Endothelial cell of umbilical vein (primary cell): ENCODE results near the gene RASSF5. TPM values are rescaled to one million over a fixed set of nuclear protein-coding genes. Genes with fewer than 3 reads are reported as not detected.

Source experiments
- BruUV-seq: library from RNA; stranded (reverse); fragments of 400-500 nt; replicated peaks from 2 replicates; lab custom pipeline; 2021; lab: Mats Ljungman, UMichigan
- CTCF ChIA-PET: fragments of 300-600, 350-600 bp; sonication (Branson Sonifier 250); formaldehyde crosslinking; loops from one replicate; lab custom pipeline; 2021; ENCODE audit warnings: antibody characterized with exemption, inconsistent platforms; lab: Charles Lee
- POLR2A ChIA-PET: fragments of 300-600, 350-600 bp; sonication (Branson Sonifier 250); formaldehyde crosslinking; loops from one replicate; lab custom pipeline; 2021; ENCODE audit warnings: antibody characterized with exemption, inconsistent platforms; lab: Charles Lee
- DNase-seq: peaks from one replicate; pipeline ENCODE4 v3.0.0-alpha.2; 2011; ENCODE audit warnings: low read depth, low spot score
- FAIRE-seq: peaks from 2 replicates; lab custom pipeline; 2011; peaks lifted over from hg19 to GRCh38; lab: Jason Lieb, UNC
- H2AFZ ChIP-seq: 2 replicates; pipeline ENCODE4 v1.6.0; 2012; ENCODE audit warnings: low read depth, low read length, control low read depth, inconsistent platforms
- H3K27ac ChIP-seq: 2 replicates; pipeline ENCODE4 v1.5.1; 2011; ENCODE audit warnings: low read depth, mild to moderate bottlenecking, control low read depth, low read length, moderate library complexity; ENCODE audit not compliant: insufficient read depth
- H3K27me3 ChIP-seq, 2 experiments: 2 replicates each; pipeline versions ENCODE4 v1.6.0 to v1.6.1; 2011; ENCODE audit warnings: low read length in 2 of 2, mixed read lengths in 1 of 2; ENCODE audit not compliant: control insufficient read depth in 2 of 2, insufficient read depth in 2 of 2
- H3K36me3 ChIP-seq, 2 experiments: 2 replicates in 1 of 2; 3 replicates in 1 of 2; pipeline ENCODE4 v1.5.1; 2011; ENCODE audit warnings: low read length in 2 of 2, mild to moderate bottlenecking in 1 of 2, moderate library complexity in 1 of 2; ENCODE audit not compliant: control insufficient read depth in 2 of 2, insufficient read depth in 2 of 2; ENCODE audit errors: extremely low read depth in 1 of 2
- H3K4me1 ChIP-seq: 3 replicates; pipeline ENCODE4 v1.5.1; 2011; ENCODE audit warnings: mild to moderate bottlenecking, low read length; ENCODE audit not compliant: control insufficient read depth, insufficient read depth; ENCODE audit errors: extremely low read depth
- H3K4me2 ChIP-seq: 2 replicates; pipeline ENCODE4 v1.6.1; 2011; ENCODE audit warnings: low read length, control low read depth, mixed read lengths; ENCODE audit not compliant: insufficient read depth
- H3K4me3 ChIP-seq, 3 experiments: fragments of 200-600 bp in 1 of 3; sonication (generic), shearing (Covaris generic) in 1 of 3; replicated peaks in 1 of 3; 2 replicates each; pipeline ENCODE4 v1.5.1; 2011 to 2016; ENCODE audit warnings: control low read depth in 3 of 3, low read length in 3 of 3, mild to moderate bottlenecking in 2 of 3, inconsistent platforms in 1 of 3, low read depth in 1 of 3, moderate library complexity in 1 of 3; ENCODE audit not compliant: insufficient read depth in 1 of 3
- H3K79me2 ChIP-seq: 2 replicates; pipeline ENCODE4 v1.6.0; 2012; ENCODE audit warnings: low read length, inconsistent platforms; ENCODE audit not compliant: control insufficient read depth, insufficient read depth
- H3K9ac ChIP-seq: replicated peaks from 2 replicates; pipeline ENCODE3; 2011; ENCODE audit warnings: low read length, control low read depth; ENCODE audit not compliant: insufficient read depth; ENCODE audit errors: extremely low read depth
- H3K9me1 ChIP-seq: replicated peaks from 3 replicates; pipeline ENCODE4 v1.6.0; 2011; ENCODE audit warnings: mild to moderate bottlenecking, low read length; ENCODE audit not compliant: control insufficient read depth, insufficient read depth; ENCODE audit errors: extremely low read depth
- H3K9me3 ChIP-seq: replicated peaks from 2 replicates; pipeline ENCODE4 v1.5.1; 2012; ENCODE audit warnings: low read length, inconsistent platforms; ENCODE audit not compliant: control insufficient read depth, insufficient read depth
- H4K20me1 ChIP-seq: replicated peaks from 2 replicates; pipeline ENCODE3; 2011; ENCODE audit warnings: mild to moderate bottlenecking, low read length; ENCODE audit not compliant: control insufficient read depth, insufficient read depth; ENCODE audit errors: extremely low read depth
- FOS ChIP-seq: IDR thresholded peaks from 2 replicates; pipeline ENCODE4 v1.6.1; 2011; ENCODE audit warnings: mild to moderate bottlenecking, low read length, moderate library complexity, borderline replicate concordance; ENCODE audit not compliant: insufficient read depth
- GATA2 ChIP-seq: IDR thresholded peaks from 2 replicates; pipeline ENCODE4 v1.7.0; 2011; ENCODE audit warnings: low read depth, mild to moderate bottlenecking, moderate library complexity, mixed read lengths, low read length; ENCODE audit not compliant: insufficient read length, insufficient read depth
- JUN ChIP-seq: IDR thresholded peaks from 2 replicates; pipeline ENCODE4 v1.6.1; 2011; ENCODE audit warnings: borderline replicate concordance, low read depth; ENCODE audit not compliant: insufficient read length, insufficient read depth
- MYC ChIP-seq: IDR thresholded peaks from one replicate; pipeline ENCODE4 v1.6.1; 2011; ENCODE audit warnings: mild to moderate bottlenecking, low read depth, low read length
- POLR2A ChIP-seq: IDR thresholded peaks from 2 replicates; pipeline ENCODE4 v1.6.1; 2012; ENCODE audit warnings: low read depth, mild to moderate bottlenecking, control low read depth, low read length
- POLR2AphosphoS5 ChIP-seq: IDR thresholded peaks from 2 replicates; pipeline ENCODE4 v1.6.1; 2012; ENCODE audit warnings: low read depth, mild to moderate bottlenecking, control low read depth, low read length, moderate library complexity; ENCODE audit not compliant: insufficient read depth
- dilution Hi-C: fragments of 300-500 bp; cut with MboI; formaldehyde crosslinking; loops from one replicate; pipeline ENCODE4 v1.15.0; 2019; ENCODE audit warnings: low sequenced_read_pairs; ENCODE audit not compliant: extremely low pct_ligation_motif_present
- intact Hi-C: fragments of 100-400 bp; cut with micrococcal nuclease; formaldehyde crosslinking; loops from one replicate; pipeline ENCODE4 v1.10.0; 2022
- polyA plus RNA-seq, 4 experiments: library from polyadenylated mRNA; depleted of rRNA in 3 of 4; stranded (reverse) in 3 of 4; unstranded in 1 of 4; fragments of >200 nt; gene quantifications; 2 replicates each; pipeline versions ENCODE4 v1.2.1 to v1.2.3, GENCODE V29; 2011 to 2012; ENCODE audit warnings: missing spikeins in 1 of 4
- total RNA-seq: library from RNA; stranded (reverse); gene quantifications from 2 replicates; pipeline ENCODE4 v1.2.3, GENCODE V29; 2021
- TF ChIP-seq, protein P1 (sequence below): IDR thresholded peaks from 2 replicates; pipeline ENCODE4 v1.6.1; 2011; ENCODE audit not compliant: insufficient read depth, insufficient read length
- TF ChIP-seq, protein P2 (sequence below), 2 donors: IDR thresholded peaks; 1 replicate in 1 of 2; 2 replicates in 1 of 2; pipeline ENCODE4 v1.5.1; 2011; ENCODE audit warnings: low read length in 2 of 2, mild to moderate bottlenecking in 2 of 2, moderate library complexity in 2 of 2, control low read depth in 1 of 2, inconsistent platforms in 1 of 2, low read depth in 1 of 2; ENCODE audit not compliant: insufficient read depth in 1 of 2; ENCODE audit errors: extremely low read depth in 1 of 2

Gene RASSF5
- total and polyA plus RNA-seq, 2 donors (not counting 3 experiments of a cell fraction or from before 2014, with no cell fraction given), result 0.23 to 0.60 TPM

DNA sequence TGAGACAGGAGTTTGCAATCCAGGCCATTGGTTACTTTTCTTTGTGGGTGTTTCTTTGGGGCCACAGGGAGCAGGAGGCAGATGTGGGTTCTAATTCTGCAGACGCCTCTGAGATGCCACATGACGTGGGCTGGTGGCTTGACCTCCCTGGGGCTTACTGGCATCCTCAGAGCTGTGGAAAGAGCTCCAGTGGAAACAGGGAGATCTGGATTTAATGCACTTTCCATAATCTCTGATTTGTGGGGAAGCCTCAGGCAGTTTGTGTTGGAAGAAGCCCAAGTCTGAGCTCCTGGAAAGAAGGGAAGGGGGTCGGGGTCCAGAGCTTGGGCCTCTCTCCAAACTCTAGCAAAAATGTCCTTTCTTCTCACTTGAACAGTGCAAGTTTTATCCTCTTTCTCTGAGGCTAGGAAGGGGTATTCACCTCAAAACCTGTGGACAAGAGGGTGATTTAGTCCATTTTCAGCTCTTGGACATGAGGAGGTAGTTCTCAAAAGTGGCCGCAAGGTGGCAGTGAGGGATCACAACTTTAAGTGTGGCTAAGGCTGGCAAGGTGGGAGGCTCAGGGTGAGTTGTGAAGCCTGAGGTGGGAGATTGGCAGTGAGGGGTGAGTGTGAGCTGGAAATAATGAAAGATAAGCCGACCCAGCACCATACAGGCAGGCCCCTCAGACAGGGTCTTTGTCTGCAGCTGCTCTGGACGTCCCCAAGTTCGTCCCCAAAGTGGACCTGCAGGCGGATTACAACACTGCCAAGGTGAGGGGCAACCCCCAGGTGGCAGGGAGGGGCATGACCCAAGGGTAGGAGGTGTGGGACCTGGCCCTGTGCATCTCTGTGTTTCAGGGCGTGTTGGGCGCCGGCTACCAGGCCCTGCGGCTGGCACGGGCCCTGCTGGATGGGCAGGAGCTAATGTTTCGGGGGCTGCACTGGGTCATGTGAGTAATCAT is 27.9 kb upstream of the RASSF5 start:
- Histone ChIP-seq H4K20me1 (no peaks in the 10 kb centered on the region), H3K9ac (no peak overlapping the region), H2AFZ (no peak overlapping the region), H3K9me3 (no peaks in the 10 kb centered on the region), H3K27me3 (no peaks in the 10 kb centered on the region), H3K79me2 (no peaks in the 10 kb centered on the region), H3K4me3 (no peak overlapping the region), H3K4me2 (no peak overlapping the region), H3K27ac (no peak overlapping the region), H3K4me1 (no peaks in the 10 kb centered on the region), H3K36me3 (peaks cover 3 to 48% of the 10 kb centered on the region in 2 experiments), H3K9me1 (no peaks in the 10 kb centered on the region)
- intact Hi-C loops, result loop anchor here (1.0 to 2.0 kb wide), 3 partner anchors 65 to 185 kb away; no protein-coding TSS in a partner anchor
- ChIA-PET POLR2A (no interaction called here), CTCF (interaction anchor here (0.7 to 3.6 kb wide), 51 partner anchors 9 to 502 kb away, joined by 3 to 97 read pairs (median 5); partner anchors contain the start of genes DYRK3, EIF2D, IKBKE and RASSF5)
- TF ChIP-seq JUN, result no peak
- TF ChIP-seq MYC, result no peak
- TF ChIP-seq FOS, result no peak
- no peak for TF ChIP-seq POLR2A
- TF ChIP-seq, protein P1, sequence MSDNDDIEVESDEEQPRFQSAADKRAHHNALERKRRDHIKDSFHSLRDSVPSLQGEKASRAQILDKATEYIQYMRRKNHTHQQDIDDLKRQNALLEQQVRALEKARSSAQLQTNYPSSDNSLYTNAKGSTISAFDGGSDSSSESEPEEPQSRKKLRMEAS, result no peak
- TF ChIP-seq POLR2AphosphoS5, result no peak
- TF ChIP-seq, protein P2, sequence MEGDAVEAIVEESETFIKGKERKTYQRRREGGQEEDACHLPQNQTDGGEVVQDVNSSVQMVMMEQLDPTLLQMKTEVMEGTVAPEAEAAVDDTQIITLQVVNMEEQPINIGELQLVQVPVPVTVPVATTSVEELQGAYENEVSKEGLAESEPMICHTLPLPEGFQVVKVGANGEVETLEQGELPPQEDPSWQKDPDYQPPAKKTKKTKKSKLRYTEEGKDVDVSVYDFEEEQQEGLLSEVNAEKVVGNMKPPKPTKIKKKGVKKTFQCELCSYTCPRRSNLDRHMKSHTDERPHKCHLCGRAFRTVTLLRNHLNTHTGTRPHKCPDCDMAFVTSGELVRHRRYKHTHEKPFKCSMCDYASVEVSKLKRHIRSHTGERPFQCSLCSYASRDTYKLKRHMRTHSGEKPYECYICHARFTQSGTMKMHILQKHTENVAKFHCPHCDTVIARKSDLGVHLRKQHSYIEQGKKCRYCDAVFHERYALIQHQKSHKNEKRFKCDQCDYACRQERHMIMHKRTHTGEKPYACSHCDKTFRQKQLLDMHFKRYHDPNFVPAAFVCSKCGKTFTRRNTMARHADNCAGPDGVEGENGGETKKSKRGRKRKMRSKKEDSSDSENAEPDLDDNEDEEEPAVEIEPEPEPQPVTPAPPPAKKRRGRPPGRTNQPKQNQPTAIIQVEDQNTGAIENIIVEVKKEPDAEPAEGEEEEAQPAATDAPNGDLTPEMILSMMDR (IDR thresholded peaks at IDR 0.05; ENCODE audit: extremely low read depth in 1 of 2, insufficient read depth in 1 of 2, low read depth in 1 of 2, low read length in 2 of 2), result peak; percentile 76 to 77
- no peak for TF ChIP-seq GATA2
- FAIRE-seq (peak; percentile 93), DNase-seq (peak; percentile 74)
- no TSS peak for BruUV-seq
- dilution Hi-C loops, result no loop called here
